DND-41 (cell line): Measurements from ENCODE around the gene PTK6.

Source experiments
- ATAC-seq: fragments of 200-7000 bp; cut with Tn5 transposase; 3 replicates; pipeline ENCODE4 v1.9.1; 2021; ENCODE audit warnings: low read depth; ENCODE audit not compliant: insufficient read depth
- DNase-seq: peaks from one replicate; pipeline ENCODE4 v3.0.0-alpha.2; 2020
- H2AFZ ChIP-seq: 2 replicates; pipeline ENCODE4 v1.6.0; 2012; ENCODE audit warnings: low read depth, low read length
- H3K27ac ChIP-seq: 2 replicates; pipeline ENCODE4 v1.5.1; 2012; ENCODE audit warnings: low read length, inconsistent platforms
- H3K27me3 ChIP-seq: fragments of 200-600 bp; sonication (generic); 2 replicates; pipeline ENCODE4 v1.6.0; 2012; ENCODE audit warnings: low read length, mild to moderate bottlenecking, inconsistent platforms; ENCODE audit not compliant: insufficient read depth, poor library complexity
- H3K36me3 ChIP-seq: 2 replicates; pipeline ENCODE4 v1.5.1; 2012; ENCODE audit warnings: low read length, inconsistent platforms; ENCODE audit not compliant: insufficient read depth
- H3K4me1 ChIP-seq: 2 replicates; pipeline ENCODE4 v1.5.1; 2012; ENCODE audit warnings: mild to moderate bottlenecking, low read length; ENCODE audit not compliant: insufficient read depth
- H3K4me2 ChIP-seq: 2 replicates; pipeline ENCODE4 v1.6.0; 2012; ENCODE audit warnings: mild to moderate bottlenecking, moderate library complexity, low read length, inconsistent platforms; ENCODE audit not compliant: insufficient read depth
- H3K4me3 ChIP-seq, 2 experiments: fragments of 200-600 bp in 1 of 2; shearing (Covaris generic) in 1 of 2; 2 replicates each; pipeline ENCODE4 v1.5.1; 2012 to 2016; ENCODE audit warnings: inconsistent platforms in 2 of 2, low read length in 2 of 2, mild to moderate bottlenecking in 2 of 2, low read depth in 1 of 2, moderate library complexity in 1 of 2
- H3K79me2 ChIP-seq: 2 replicates; pipeline ENCODE4 v1.6.0; 2012; ENCODE audit warnings: low read length, inconsistent platforms; ENCODE audit not compliant: insufficient read depth
- H3K9ac ChIP-seq: 2 replicates; pipeline ENCODE4 v1.6.0; 2012; ENCODE audit warnings: low read depth, mild to moderate bottlenecking, inconsistent platforms, low read length, moderate library complexity
- H3K9me3 ChIP-seq: 2 replicates; pipeline ENCODE4 v1.5.1; 2012; ENCODE audit warnings: low read length, moderate library complexity, mild to moderate bottlenecking, inconsistent platforms; ENCODE audit not compliant: insufficient read depth, severe bottlenecking
- H4K20me1 ChIP-seq: 2 replicates; pipeline ENCODE4 v1.6.0; 2012; ENCODE audit warnings: low read length; ENCODE audit not compliant: insufficient read depth
- CTCF ChIP-seq: IDR thresholded peaks from 2 replicates; pipeline ENCODE4 v1.5.1; 2012; ENCODE audit warnings: borderline replicate concordance, low read length, moderate library complexity, mild to moderate bottlenecking; ENCODE audit not compliant: poor library complexity, severe bottlenecking; ENCODE audit errors: extremely low read depth
- EZH2 ChIP-seq: IDR thresholded peaks from 3 replicates; pipeline ENCODE4 v1.6.1; 2012; ENCODE audit warnings: borderline replicate concordance, low read depth, mild to moderate bottlenecking, moderate library complexity, low read length, inconsistent platforms; ENCODE audit not compliant: severe bottlenecking

The PTK6 gene

DNA sequence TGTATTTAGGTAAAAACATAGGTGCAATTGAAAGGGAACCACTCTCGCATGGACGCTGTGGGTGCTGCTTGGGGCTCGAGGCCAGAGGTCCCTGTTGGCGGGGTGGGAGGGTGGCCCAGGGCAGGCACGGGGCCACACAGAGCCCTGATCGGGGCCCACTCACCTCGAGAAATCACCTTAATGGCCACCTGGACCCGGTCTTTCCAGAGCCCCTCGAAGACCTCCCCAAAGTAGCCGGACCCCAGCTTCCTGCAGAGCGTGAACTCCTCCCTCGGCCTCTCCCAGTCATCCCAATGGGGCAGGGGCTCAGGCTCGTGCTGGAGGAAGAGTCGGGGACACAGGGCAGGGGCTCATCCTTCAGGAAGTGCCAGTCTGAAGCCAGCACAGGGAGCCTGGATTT, 3.8 kb downstream of the PTK6 start:
- DNase-seq (no peak), ATAC-seq (no peak)
- no peak overlapping the region for H3K27ac ChIP-seq
- no peak overlapping the region for H3K4me3 ChIP-seq
- no peaks in the 10 kb centered on the region for H3K9me3 ChIP-seq
- H3K27me3 ChIP-seq = no peaks in the 10 kb centered on the region
- no peaks in the 10 kb centered on the region for H3K79me2 ChIP-seq
- no peaks in the 10 kb centered on the region for H3K36me3 ChIP-seq
- no peak overlapping the region for H2AFZ ChIP-seq
- H4K20me1 ChIP-seq = peaks cover 20% of the 10 kb centered on the region
- H3K4me1 ChIP-seq = peaks cover 16% of the 10 kb centered on the region
- H3K4me2 ChIP-seq = no peak overlapping the region
- TF ChIP-seq EZH2 (no peak), CTCF (no peak)
- H3K9ac ChIP-seq = no peak overlapping the region

- H3K9ac ChIP-seq = no peak overlapping the region
- H3K9me3 ChIP-seq = no peaks in the 10 kb centered on the region
- DNase-seq (no peak), ATAC-seq (no peak)
- peaks cover 7% of the 10 kb centered on the region for H3K4me1 ChIP-seq
- H3K27ac ChIP-seq = no peak overlapping the region
- no peak overlapping the region for H2AFZ ChIP-seq
- no peak overlapping the region for H3K4me2 ChIP-seq
- no peaks in the 10 kb centered on the region for H3K27me3 ChIP-seq
- peaks cover 20% of the 10 kb centered on the region for H4K20me1 ChIP-seq
- no peaks in the 10 kb centered on the region for H3K36me3 ChIP-seq
- H3K79me2 ChIP-seq = no peaks in the 10 kb centered on the region
- TF ChIP-seq CTCF (no peak), EZH2 (no peak)
- no peak overlapping the region for H3K4me3 ChIP-seq
Observed at GRCh38 chr20:63532449-63532971, 4.7 kb downstream of the PTK6 start.

GRCh38 chr20:63531686-63532448, 5.3 kb downstream of the PTK6 start:
- Histone ChIP-seq H3K27ac (no peak overlapping the region), H3K9ac (no peak overlapping the region), H3K4me2 (no peak overlapping the region), H3K9me3 (no peaks in the 10 kb centered on the region), H3K4me3 (no peak overlapping the region), H2AFZ (no peak overlapping the region), H3K79me2 (no peaks in the 10 kb centered on the region), H3K36me3 (no peaks in the 10 kb centered on the region), H3K27me3 (no peaks in the 10 kb centered on the region), H3K4me1 (0 out of 2 replicates have a peak, but pooled peaks cover under 1% of the 10 kb centered on the region), H4K20me1 (peaks cover 20% of the 10 kb centered on the region)
- ATAC-seq (no peak), DNase-seq (no peak)
- TF ChIP-seq CTCF = no peak
- TF ChIP-seq EZH2 = no peak
